HepG2 (cell line): ENCODE data around the gene TEFM. TPM values are rescaled to one million over a fixed set of nuclear protein-coding genes. Genes with fewer than 3 reads are reported as not detected.

Source experiments
- ATAC-seq: fragments of 200-7000 bp; cut with Tn5 transposase; 3 replicates; pipeline ENCODE4 v1.9.1; 2020; ENCODE audit warnings: mild to moderate bottlenecking, moderate library complexity
- BruUV-seq: library from RNA; stranded (reverse); fragments of 400-500 nt; replicated peaks from 2 replicates; lab custom pipeline; 2021; lab: Mats Ljungman, UMichigan
- CTCF ChIA-PET: fragments of 300-600 bp; formaldehyde crosslinking; extraction: SDS; loops from one replicate; lab custom pipeline; 2021; ENCODE audit warnings: low total read pairs, inconsistent platforms, low intra/inter-chr PET ratio; lab: Yijun Ruan, JAX
- POLR2A ChIA-PET: fragments of 350-600 bp; sonication (Branson Sonifier 250); formaldehyde crosslinking; loops from one replicate; lab custom pipeline; 2020; ENCODE audit warnings: antibody characterized with exemption, inconsistent platforms; lab: Yijun Ruan, JAX
- DNase-seq: peaks from one replicate; pipeline ENCODE4 v3.0.0-alpha.2; 2015; ENCODE audit warnings: low spot score
- FAIRE-seq: peaks from 3 replicates; lab custom pipeline; 2011; peaks lifted over from hg19 to GRCh38; lab: Jason Lieb, UNC
- H2AFZ ChIP-seq: one replicate; pipeline ENCODE4 v1.6.1; 2011; ENCODE audit warnings: low read length, inconsistent platforms
- H3K27ac ChIP-seq: fragments of 300-600 bp; 3 replicates; pipeline ENCODE4 v1.8.0; 2011; ENCODE audit warnings: mixed run types, mild to moderate bottlenecking, mixed read lengths, low read length, inconsistent platforms; ENCODE audit not compliant: insufficient read depth; ENCODE audit errors: extremely low read length
- H3K27me3 ChIP-seq, 2 experiments: fragments of 200-600 bp in 1 of 2; 2 replicates in 1 of 2; 3 replicates in 1 of 2; pipeline versions ENCODE4 v1.6.0 to v1.8.0; 2011; ENCODE audit warnings: low read length in 2 of 2, mild to moderate bottlenecking in 2 of 2, moderate library complexity in 2 of 2, inconsistent platforms in 1 of 2; ENCODE audit not compliant: insufficient read depth in 2 of 2, control insufficient read depth in 1 of 2
- H3K36me3 ChIP-seq, 2 experiments: fragments of 200-600 bp in 1 of 2; replicated peaks in 1 of 2; 2 replicates in 1 of 2; 3 replicates in 1 of 2; pipeline versions ENCODE4 v1.5.1 to v1.8.0; 2011; ENCODE audit warnings: low read length in 2 of 2, inconsistent platforms in 1 of 2; ENCODE audit not compliant: insufficient read depth in 2 of 2, control insufficient read depth in 1 of 2
- H3K4me1 ChIP-seq: 2 replicates; pipeline ENCODE4 v1.5.1; 2012; ENCODE audit warnings: low read length, inconsistent platforms; ENCODE audit not compliant: insufficient read depth
- H3K4me2 ChIP-seq: 2 replicates; pipeline ENCODE4 v1.6.0; 2011; ENCODE audit warnings: low read depth, low read length, inconsistent platforms
- H3K4me3 ChIP-seq, 3 experiments: fragments of 200-600 bp in 1 of 3; sonication (generic), shearing (Covaris generic) in 1 of 3; replicated peaks in 1 of 3; 2 replicates each; pipeline ENCODE4 v1.5.1; 2011 to 2016; ENCODE audit warnings: low read length in 3 of 3, inconsistent platforms in 2 of 3, low read depth in 2 of 3, mild to moderate bottlenecking in 2 of 3, control low read depth in 1 of 3, mixed read lengths in 1 of 3; ENCODE audit not compliant: insufficient read depth in 1 of 3
- H3K79me2 ChIP-seq: one replicate; pipeline ENCODE4 v1.6.1; 2011; ENCODE audit warnings: low read length, inconsistent platforms; ENCODE audit not compliant: insufficient read depth
- H3K9ac ChIP-seq: 2 replicates; pipeline ENCODE4 v1.6.0; 2011; ENCODE audit warnings: mild to moderate bottlenecking, low read depth, low read length, inconsistent platforms; ENCODE audit not compliant: insufficient read depth
- H3K9me3 ChIP-seq: 2 replicates; pipeline ENCODE4 v1.5.1; 2012; ENCODE audit warnings: mild to moderate bottlenecking, low read length
- H4K20me1 ChIP-seq: 2 replicates; pipeline ENCODE4 v1.6.0; 2011; ENCODE audit warnings: inconsistent platforms, mild to moderate bottlenecking, low read length, moderate library complexity; ENCODE audit not compliant: insufficient read depth
- CBX2 ChIP-seq, 2 experiments: fragments of 200-600 bp in 1 of 2; sonication (generic); formaldehyde crosslinking in 1 of 2; IDR thresholded peaks; 2 replicates each; pipeline versions ENCODE4 v1.7.0 to v1.8.1; 2018 to 2022; ENCODE audit warnings: low read depth in 2 of 2, low read length in 1 of 2, mild to moderate bottlenecking in 1 of 2, missing genetic modification reagents in 1 of 2
- CREBL2 ChIP-seq: sonication (generic); formaldehyde crosslinking; IDR thresholded peaks from 2 replicates; pipeline ENCODE4 v1.8.1; 2023; ENCODE audit warnings: missing genetic modification reagents, mild to moderate bottlenecking, borderline replicate concordance
- KDM5A ChIP-seq: fragments of 200-600 bp; sonication (generic); IDR thresholded peaks from 2 replicates; pipeline ENCODE4 v1.7.0; 2018; ENCODE audit warnings: antibody characterized with exemption, mild to moderate bottlenecking, low read length, borderline replicate concordance
- MIER2 ChIP-seq: IDR thresholded peaks from 2 replicates; pipeline ENCODE4 v1.6.1; 2016; ENCODE audit warnings: missing biosample characterization, missing genetic modification reagents
- NFE2 ChIP-seq: sonication (generic); formaldehyde crosslinking; IDR thresholded peaks from 2 replicates; pipeline ENCODE4 v1.4.0; 2020; ENCODE audit warnings: missing genetic modification reagents
- RFX1 ChIP-seq: fragments of 450-650 bp; IDR thresholded peaks from 2 replicates; pipeline ENCODE4 v1.6.1; 2017
- ZC3H13 ChIP-seq: sonication (generic); formaldehyde crosslinking; IDR thresholded peaks from 2 replicates; pipeline ENCODE4 v1.8.1; 2023; ENCODE audit warnings: mild to moderate bottlenecking, missing genetic modification reagents, moderate library complexity
- ZFP41 ChIP-seq: sonication (generic); formaldehyde crosslinking; IDR thresholded peaks from 2 replicates; pipeline ENCODE4 v1.4.0; 2020; ENCODE audit warnings: mild to moderate bottlenecking, missing genetic modification reagents, borderline replicate concordance
- ZFY ChIP-seq: sonication (generic); formaldehyde crosslinking; IDR thresholded peaks from 2 replicates; pipeline ENCODE4 v1.4.0; 2020; ENCODE audit warnings: missing genetic modification reagents
- ZMYM3 ChIP-seq: sonication (generic); formaldehyde crosslinking; IDR thresholded peaks from 2 replicates; pipeline ENCODE4 v1.5.1; 2020; ENCODE audit warnings: mild to moderate bottlenecking, missing genetic modification reagents
- ZNF138 ChIP-seq: sonication (generic); formaldehyde crosslinking; IDR thresholded peaks from 2 replicates; pipeline ENCODE4 v1.5.0; 2020; ENCODE audit warnings: mild to moderate bottlenecking, low read depth, missing genetic modification reagents
- ZNF296 ChIP-seq: sonication (generic); formaldehyde crosslinking; conservative IDR thresholded peaks from 2 replicates; pipeline ENCODE4 v1.5.0; 2020; ENCODE audit warnings: mild to moderate bottlenecking, missing genetic modification reagents
- ZNF331 ChIP-seq: sonication (generic); formaldehyde crosslinking; IDR thresholded peaks from 2 replicates; pipeline ENCODE4 v1.4.0; 2020; ENCODE audit warnings: missing genetic modification reagents
- ZNF468 ChIP-seq: sonication (generic); formaldehyde crosslinking; IDR thresholded peaks from 2 replicates; pipeline ENCODE4 v1.8.0; 2022; ENCODE audit warnings: mild to moderate bottlenecking, moderate library complexity, missing genetic modification reagents
- WGBS: methylation state at CpG from one replicate; pipeline ENCODE4 v1.1.6; 2017; ENCODE audit warnings: low lambda C conversion rate; 5-methylcytosine and 5-hydroxymethylcytosine counted together
- in situ Hi-C: cut with HindIII; loops from 2 replicates; pipeline ENCODE4 v1.10.0; 2017; ENCODE audit warnings: low pct_unique_long_range_greater_than_20kb; ENCODE audit not compliant: extremely low pct_ligation_motif_present
- intact Hi-C: fragments of 100-400 bp; cut with micrococcal nuclease; formaldehyde crosslinking; loops from one replicate; pipeline ENCODE4 v1.10.0; 2022; ENCODE audit not compliant: unreplicated experiment
- polyA plus RNA-seq, 8 experiments: library from polyadenylated mRNA; depleted of rRNA in 3 of 8; stranded (reverse) in 7 of 8; unstranded in 1 of 8; fragments of >200 nt; fragmentation: Illumina TruSeq in 4 of 8; extraction: Trizol in 4 of 8; gene quantifications; 2 replicates each; pipeline versions ENCODE4 v1.2.1 to v1.2.3, GENCODE V29; 2011 to 2016; ENCODE audit warnings: low read depth in 4 of 8, missing spikeins in 1 of 8, mixed read lengths in 1 of 8; ENCODE audit not compliant: insufficient read depth in 1 of 8
- total RNA-seq, 5 experiments: library from RNA; depleted of rRNA; stranded (reverse); fragments of >200 nt; fragmentation: Illumina TruSeq; extraction: Trizol; gene quantifications; 2 replicates each; pipeline ENCODE4 v1.2.3, GENCODE V29; 2016; ENCODE audit warnings: low read depth in 1 of 5
- TF ChIP-seq, protein P1 (sequence below): sonication (generic); formaldehyde crosslinking; IDR thresholded peaks from 2 replicates; pipeline ENCODE4 v1.9.0; 2021; ENCODE audit warnings: mild to moderate bottlenecking, missing genetic modification reagents
- TF ChIP-seq, protein P2 (sequence below): sonication (generic); formaldehyde crosslinking; IDR thresholded peaks from 2 replicates; pipeline ENCODE4 v1.4.0; 2020; ENCODE audit warnings: missing genetic modification reagents

TEFM gene
- total and polyA plus RNA-seq, 2 of the 13 experiments (the other 11 are each of a cell fraction or from before 2014, with no cell fraction given), result 7.0 to 20.0 TPM

DNA sequence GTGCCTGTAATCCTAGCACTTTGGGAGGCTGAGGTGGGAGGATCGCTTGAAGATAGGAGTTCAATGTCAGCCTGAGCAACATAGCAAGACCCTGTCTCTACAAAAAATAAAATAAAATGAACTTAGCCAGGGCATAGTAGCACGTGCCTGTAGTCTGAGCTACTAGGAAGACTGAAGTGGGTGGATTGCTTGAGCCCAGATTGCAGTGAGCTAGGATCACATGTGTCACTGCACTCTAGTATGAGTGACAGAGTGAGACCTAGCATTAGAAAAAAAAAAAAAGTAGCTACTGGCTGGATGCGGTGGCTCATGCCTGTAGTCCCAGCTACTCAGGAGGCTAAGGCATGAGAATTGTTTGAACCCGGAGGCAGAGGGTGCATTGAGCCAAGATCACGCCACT is 21.7 kb upstream of the TEFM start:
- Histone ChIP-seq H3K4me2 (no peak overlapping the region), H4K20me1 (no peaks in the 10 kb centered on the region), H3K27me3 (peaks cover 0 to 3% of the 10 kb centered on the region in 2 experiments; a peak in 1 of 5 replicates), H3K4me1 (peaks cover 19% of the 10 kb centered on the region), H2AFZ (no peak overlapping the region), H3K9me3 (no peaks in the 10 kb centered on the region), H3K79me2 (no peaks in the 10 kb centered on the region), H3K9ac (no peak overlapping the region), H3K27ac (no peak overlapping the region), H3K36me3 (no peaks in the 10 kb centered on the region), H3K4me3 (no peak overlapping the region)
- POLR2A ChIA-PET, result no interaction called here
- in situ Hi-C loops, result no loop called here
- BruUV-seq, result no TSS peak
- FAIRE-seq (no peak), ATAC-seq (no peak), DNase-seq (no peak)
- CTCF ChIA-PET, result no interaction called here
- intact Hi-C loops, result no loop called here
- WGBS, result 88% methylated on average over 5 of the region's 5 CpGs
- TF ChIP-seq ZFP41 (CRISPR knock-in tag) (no peak), ZMYM3 (CRISPR knock-in tag) (no peak), ZFY (no peak), ZNF331 (CRISPR knock-in tag) (no peak), NFE2 (CRISPR knock-in tag) (no peak), MIER2 (no peak), ZNF296 (CRISPR knock-in tag) (no peak), CBX2 (IDR thresholded peaks at IDR 0.05; ENCODE audit: low read depth, low read length) (no peak), CBX2 (CRISPR knock-in tag; IDR thresholded peaks at IDR 0.05; ENCODE audit: low read depth) (no peak), KDM5A (no peak), ZNF138 (no peak), CREBL2 (CRISPR knock-in tag) (no peak), ZNF468 (no peak), ZC3H13 (CRISPR knock-in tag) (no peak), RFX1 (no peak)
- TF ChIP-seq, protein P1, sequence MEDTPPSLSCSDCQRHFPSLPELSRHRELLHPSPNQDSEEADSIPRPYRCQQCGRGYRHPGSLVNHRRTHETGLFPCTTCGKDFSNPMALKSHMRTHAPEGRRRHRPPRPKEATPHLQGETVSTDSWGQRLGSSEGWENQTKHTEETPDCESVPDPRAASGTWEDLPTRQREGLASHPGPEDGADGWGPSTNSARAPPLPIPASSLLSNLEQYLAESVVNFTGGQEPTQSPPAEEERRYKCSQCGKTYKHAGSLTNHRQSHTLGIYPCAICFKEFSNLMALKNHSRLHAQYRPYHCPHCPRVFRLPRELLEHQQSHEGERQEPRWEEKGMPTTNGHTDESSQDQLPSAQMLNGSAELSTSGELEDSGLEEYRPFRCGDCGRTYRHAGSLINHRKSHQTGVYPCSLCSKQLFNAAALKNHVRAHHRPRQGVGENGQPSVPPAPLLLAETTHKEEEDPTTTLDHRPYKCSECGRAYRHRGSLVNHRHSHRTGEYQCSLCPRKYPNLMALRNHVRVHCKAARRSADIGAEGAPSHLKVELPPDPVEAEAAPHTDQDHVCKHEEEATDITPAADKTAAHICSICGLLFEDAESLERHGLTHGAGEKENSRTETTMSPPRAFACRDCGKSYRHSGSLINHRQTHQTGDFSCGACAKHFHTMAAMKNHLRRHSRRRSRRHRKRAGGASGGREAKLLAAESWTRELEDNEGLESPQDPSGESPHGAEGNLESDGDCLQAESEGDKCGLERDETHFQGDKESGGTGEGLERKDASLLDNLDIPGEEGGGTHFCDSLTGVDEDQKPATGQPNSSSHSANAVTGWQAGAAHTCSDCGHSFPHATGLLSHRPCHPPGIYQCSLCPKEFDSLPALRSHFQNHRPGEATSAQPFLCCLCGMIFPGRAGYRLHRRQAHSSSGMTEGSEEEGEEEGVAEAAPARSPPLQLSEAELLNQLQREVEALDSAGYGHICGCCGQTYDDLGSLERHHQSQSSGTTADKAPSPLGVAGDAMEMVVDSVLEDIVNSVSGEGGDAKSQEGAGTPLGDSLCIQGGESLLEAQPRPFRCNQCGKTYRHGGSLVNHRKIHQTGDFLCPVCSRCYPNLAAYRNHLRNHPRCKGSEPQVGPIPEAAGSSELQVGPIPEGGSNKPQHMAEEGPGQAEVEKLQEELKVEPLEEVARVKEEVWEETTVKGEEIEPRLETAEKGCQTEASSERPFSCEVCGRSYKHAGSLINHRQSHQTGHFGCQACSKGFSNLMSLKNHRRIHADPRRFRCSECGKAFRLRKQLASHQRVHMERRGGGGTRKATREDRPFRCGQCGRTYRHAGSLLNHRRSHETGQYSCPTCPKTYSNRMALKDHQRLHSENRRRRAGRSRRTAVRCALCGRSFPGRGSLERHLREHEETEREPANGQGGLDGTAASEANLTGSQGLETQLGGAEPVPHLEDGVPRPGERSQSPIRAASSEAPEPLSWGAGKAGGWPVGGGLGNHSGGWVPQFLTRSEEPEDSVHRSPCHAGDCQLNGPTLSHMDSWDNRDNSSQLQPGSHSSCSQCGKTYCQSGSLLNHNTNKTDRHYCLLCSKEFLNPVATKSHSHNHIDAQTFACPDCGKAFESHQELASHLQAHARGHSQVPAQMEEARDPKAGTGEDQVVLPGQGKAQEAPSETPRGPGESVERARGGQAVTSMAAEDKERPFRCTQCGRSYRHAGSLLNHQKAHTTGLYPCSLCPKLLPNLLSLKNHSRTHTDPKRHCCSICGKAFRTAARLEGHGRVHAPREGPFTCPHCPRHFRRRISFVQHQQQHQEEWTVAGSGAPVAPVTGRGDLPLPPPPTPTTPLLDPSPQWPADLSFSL (CRISPR knock-in tag), result no peak
- TF ChIP-seq, protein P2, sequence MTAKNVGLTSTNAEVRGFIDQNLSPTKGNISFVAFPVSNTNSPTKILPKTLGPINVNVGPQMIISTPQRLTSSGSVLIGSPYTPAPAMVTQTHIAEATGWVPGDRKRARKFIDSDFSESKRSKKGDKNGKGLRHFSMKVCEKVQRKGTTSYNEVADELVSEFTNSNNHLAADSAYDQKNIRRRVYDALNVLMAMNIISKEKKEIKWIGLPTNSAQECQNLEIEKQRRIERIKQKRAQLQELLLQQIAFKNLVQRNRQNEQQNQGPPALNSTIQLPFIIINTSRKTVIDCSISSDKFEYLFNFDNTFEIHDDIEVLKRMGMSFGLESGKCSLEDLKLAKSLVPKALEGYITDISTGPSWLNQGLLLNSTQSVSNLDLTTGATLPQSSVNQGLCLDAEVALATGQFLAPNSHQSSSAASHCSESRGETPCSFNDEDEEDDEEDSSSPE (CRISPR knock-in tag), result no peak
